ENCODE results near the gene PRSS12. TPM values are rescaled to one million over a fixed set of nuclear protein-coding genes. Genes with fewer than 3 reads are reported as not detected.
"Not testable (repeated sequence)": the region's sequence is repeated elsewhere in the genome, so short reads cannot be mapped to it uniquely, and the experiment has no call there.

The PRSS12 gene
- total and polyA plus RNA-seq, 7 experiments from 2014 or later, result 0.07 TPM; not detected in 6

GRCh38 chr4:118313098-118313497 is 39.7 kb downstream of the PRSS12 start:
- Mint-ChIP-seq H3K4me3 (no peak overlapping the region), H3K9me3 (no peaks in the 10 kb centered on the region), H3K27ac (no peak overlapping the region), H3K27me3 (peaks cover 0 to 18% (median 16%) of the 10 kb centered on the region in 5 donors), H3K4me1 (no peaks in the 10 kb centered on the region), H3K36me3 (no peaks in the 10 kb centered on the region)
- CTCF ChIA-PET, result no interaction called here
- H3K4me3 ChIP-seq (ENCODE audit: low read length), result no peak overlapping the region
- H3K27ac ChIP-seq (ENCODE audit: low read depth, low read length), result no peak overlapping the region
- POLR2A ChIA-PET, result no interaction called here
- no peaks in the 10 kb centered on the region for H3K36me3 ChIP-seq (ENCODE audit: control insufficient read depth in 2 of 3, insufficient read depth in 3 of 3, low read length in 3 of 3)
- ATAC-seq (no peak), DNase-seq (no peak)
- peaks cover 0 to 2% of the 10 kb centered on the region in 2 donors for H3K27me3 ChIP-seq (ENCODE audit: control insufficient read depth in 2 of 2, insufficient read depth in 2 of 2, low read length in 2 of 2)
- no peaks in the 10 kb centered on the region for H3K4me1 ChIP-seq (ENCODE audit: control insufficient read depth in 2 of 2, insufficient read depth in 2 of 2, low read length in 2 of 2)
- no peaks in the 10 kb centered on the region for H3K9me3 ChIP-seq (ENCODE audit: control insufficient read depth in 2 of 3, low read length in 3 of 3)
- intact Hi-C loops (cut with micrococcal nuclease), result no loop called here

DNA sequence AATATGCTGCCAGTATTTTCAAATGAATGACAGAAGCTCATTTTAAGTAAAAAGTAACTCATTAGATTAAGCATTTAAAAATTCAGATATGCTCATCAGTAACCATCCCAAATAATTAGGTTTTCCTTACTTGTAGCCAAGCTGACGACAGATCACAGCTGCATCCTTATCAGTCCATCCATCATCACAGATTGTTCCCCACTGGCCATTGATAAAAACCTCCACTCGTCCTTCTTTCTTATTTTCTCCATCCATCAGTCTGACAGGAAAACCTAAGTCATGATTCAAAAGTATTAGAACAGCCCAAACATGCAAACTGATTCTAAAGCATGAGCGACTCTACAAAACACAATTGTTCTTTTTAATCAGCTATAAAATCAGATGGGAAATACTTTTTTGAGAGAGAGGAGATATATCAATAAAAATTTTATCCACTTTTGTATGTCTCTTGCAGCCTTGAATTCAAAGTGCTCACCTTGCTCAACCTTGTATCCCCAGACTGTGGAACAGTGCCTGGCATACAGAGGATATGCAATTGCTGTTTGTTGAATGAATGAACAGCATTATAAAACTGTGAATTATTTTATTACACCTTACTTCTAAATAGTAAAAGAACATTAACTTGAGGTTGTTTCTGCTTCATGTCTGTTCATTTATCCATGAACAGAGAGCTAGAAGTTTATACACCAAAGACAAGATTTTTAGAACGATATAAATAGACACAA is 44.3 kb downstream of the PRSS12 start:
- Mint-ChIP-seq H3K4me1 (no peaks in the 10 kb centered on the region), H3K27me3 (peaks cover 0 to 44% (median 22%) of the 10 kb centered on the region in 5 donors), H3K27ac (no peak overlapping the region), H3K9me3 (no peaks in the 10 kb centered on the region), H3K4me3 (no peak overlapping the region), H3K36me3 (no peaks in the 10 kb centered on the region)
- intact Hi-C loops (cut with micrococcal nuclease), result no loop called here
- Histone ChIP-seq H3K27me3 (ENCODE audit: control insufficient read depth in 2 of 2, insufficient read depth in 2 of 2, low read length in 2 of 2) (peaks cover 0 to 2% of the 10 kb centered on the region in 2 donors), H3K36me3 (ENCODE audit: control insufficient read depth in 2 of 3, insufficient read depth in 3 of 3, low read length in 3 of 3) (no peaks in the 10 kb centered on the region), H3K9me3 (ENCODE audit: control insufficient read depth in 2 of 3, low read length in 3 of 3) (no peaks in the 10 kb centered on the region), H3K4me1 (ENCODE audit: control insufficient read depth in 2 of 2, insufficient read depth in 2 of 2, low read length in 2 of 2) (no peaks in the 10 kb centered on the region), H3K27ac (ENCODE audit: low read depth, low read length) (no peak overlapping the region), H3K4me3 (ENCODE audit: low read length) (no peak overlapping the region)
- CTCF ChIA-PET, result interaction anchor here (0.6 to 1.3 kb wide), 2 partner anchors 9 to 18 kb away, joined by 4 to 7 read pairs; no protein-coding TSS in a partner anchor
- DNase-seq (no peak), ATAC-seq (no peak)
- POLR2A ChIA-PET, result no interaction called here

DNA sequence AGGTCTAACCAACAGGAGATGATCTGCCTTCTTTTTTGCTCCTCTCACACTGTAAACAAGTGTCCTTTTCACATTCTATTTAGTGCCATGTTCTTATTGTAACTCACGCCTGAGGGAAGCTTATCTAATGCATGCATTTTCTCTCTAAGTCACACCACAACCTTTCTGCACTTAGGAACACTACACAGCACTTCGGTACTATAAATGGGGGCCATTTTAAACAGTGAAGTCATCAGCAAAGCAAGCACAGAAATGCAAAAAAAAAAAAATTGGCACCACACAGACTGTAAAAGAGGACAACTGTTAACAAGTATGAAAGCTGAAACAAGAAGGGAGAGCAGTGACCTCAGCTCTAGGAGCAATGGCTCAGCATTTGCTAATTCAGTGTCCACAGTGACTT is 45.2 kb downstream of the PRSS12 start:
- peaks cover 0 to 2% of the 10 kb centered on the region in 2 donors for H3K27me3 ChIP-seq (ENCODE audit: control insufficient read depth in 2 of 2, insufficient read depth in 2 of 2, low read length in 2 of 2)
- H3K9me3 ChIP-seq (ENCODE audit: control insufficient read depth in 2 of 3, low read length in 3 of 3), result no peaks in the 10 kb centered on the region
- H3K36me3 ChIP-seq (ENCODE audit: control insufficient read depth in 2 of 3, insufficient read depth in 3 of 3, low read length in 3 of 3), result no peaks in the 10 kb centered on the region
- DNase-seq (no peak), ATAC-seq (no peak)
- H3K36me3 Mint-ChIP-seq, result no peaks in the 10 kb centered on the region
- H3K27ac Mint-ChIP-seq, result no peak overlapping the region
- H3K4me3 ChIP-seq (ENCODE audit: low read length), result no peak overlapping the region
- intact Hi-C loops (cut with micrococcal nuclease), result no loop called here
- ChIA-PET CTCF (interaction anchor here (0.6 to 1.3 kb wide), 2 partner anchors 8 to 19 kb away, joined by 4 to 7 read pairs; no protein-coding TSS in a partner anchor), POLR2A (no interaction called here)
- no peak overlapping the region for H3K27ac ChIP-seq (ENCODE audit: low read depth, low read length)
- H3K27me3 Mint-ChIP-seq, result peaks cover 0 to 43% (median 25%) of the 10 kb centered on the region in 5 donors
- no peaks in the 10 kb centered on the region for H3K4me1 Mint-ChIP-seq
- H3K4me1 ChIP-seq (ENCODE audit: control insufficient read depth in 2 of 2, insufficient read depth in 2 of 2, low read length in 2 of 2), result no peaks in the 10 kb centered on the region
- no peak overlapping the region for H3K4me3 Mint-ChIP-seq
- no peaks in the 10 kb centered on the region for H3K9me3 Mint-ChIP-seq

DNA sequence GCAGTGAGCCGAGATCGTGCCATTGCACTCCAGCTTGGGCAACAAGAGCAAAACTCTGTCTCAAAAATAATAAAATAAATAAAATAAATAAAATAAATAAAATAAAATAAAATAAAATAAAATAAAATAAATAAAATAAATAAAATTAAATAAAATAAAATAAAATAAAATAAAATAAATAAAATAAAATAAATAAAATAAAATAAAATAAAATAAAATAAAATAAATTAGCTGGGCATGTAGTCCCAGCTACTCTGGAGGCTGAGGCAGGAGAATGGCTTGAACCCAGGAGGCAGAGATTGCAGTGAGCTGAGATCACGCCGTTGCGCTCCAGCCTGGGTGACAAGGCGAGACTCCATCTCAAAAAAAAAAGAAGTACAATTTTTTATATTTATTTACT is 53.2 kb downstream of the PRSS12 start:
- H3K36me3 ChIP-seq (ENCODE audit: control insufficient read depth in 2 of 3, insufficient read depth in 3 of 3, low read length in 3 of 3); H3K4me3 ChIP-seq (ENCODE audit: low read length); H3K4me1 ChIP-seq (ENCODE audit: control insufficient read depth in 2 of 2, insufficient read depth in 2 of 2, low read length in 2 of 2); H3K4me3 Mint-ChIP-seq; POLR2A ChIA-PET; H3K4me1 Mint-ChIP-seq; H3K36me3 Mint-ChIP-seq; H3K27me3 ChIP-seq (ENCODE audit: control insufficient read depth in 2 of 2, insufficient read depth in 2 of 2, low read length in 2 of 2); H3K9me3 Mint-ChIP-seq; intact Hi-C loops (cut with micrococcal nuclease); H3K27ac Mint-ChIP-seq; H3K9me3 ChIP-seq (ENCODE audit: control insufficient read depth in 2 of 3, low read length in 3 of 3); ATAC-seq; DNase-seq; H3K27ac ChIP-seq (ENCODE audit: low read depth, low read length): not testable (repeated sequence)
- CTCF ChIA-PET, result interaction anchor here (1.7 kb wide), 1 partner anchor 8 kb away, joined by 4 read pairs; no protein-coding TSS in a partner anchor
- H3K27me3 Mint-ChIP-seq, result peaks cover 0 to 12% (median 4%) of the 10 kb centered on the region in 5 donors

GRCh38 chr4:118296729-118297128 is 56.1 kb downstream of the PRSS12 start:
- DNase-seq (no peak), ATAC-seq (no peak)
- intact Hi-C loops (cut with micrococcal nuclease), result no loop called here
- ChIA-PET CTCF (no interaction called here), POLR2A (no interaction called here)
- Mint-ChIP-seq H3K4me3 (no peak overlapping the region), H3K27me3 (peaks cover 0 to 11% (median 0%) of the 10 kb centered on the region in 5 donors), H3K36me3 (peaks cover 0 to 3% (median 0%) of the 10 kb centered on the region in 5 donors), H3K9me3 (no peaks in the 10 kb centered on the region), H3K4me1 (no peaks in the 10 kb centered on the region), H3K27ac (no peak overlapping the region)
- H3K9me3 ChIP-seq (ENCODE audit: control insufficient read depth in 2 of 3, low read length in 3 of 3), result no peaks in the 10 kb centered on the region
- H3K27me3 ChIP-seq (ENCODE audit: control insufficient read depth in 2 of 2, insufficient read depth in 2 of 2, low read length in 2 of 2), result no peaks in the 10 kb centered on the region
- H3K4me3 ChIP-seq (ENCODE audit: low read length), result no peak overlapping the region
- H3K27ac ChIP-seq (ENCODE audit: low read depth, low read length), result no peak overlapping the region
- no peaks in the 10 kb centered on the region for H3K36me3 ChIP-seq (ENCODE audit: control insufficient read depth in 2 of 3, insufficient read depth in 3 of 3, low read length in 3 of 3)
- no peaks in the 10 kb centered on the region for H3K4me1 ChIP-seq (ENCODE audit: control insufficient read depth in 2 of 2, insufficient read depth in 2 of 2, low read length in 2 of 2)

DNA sequence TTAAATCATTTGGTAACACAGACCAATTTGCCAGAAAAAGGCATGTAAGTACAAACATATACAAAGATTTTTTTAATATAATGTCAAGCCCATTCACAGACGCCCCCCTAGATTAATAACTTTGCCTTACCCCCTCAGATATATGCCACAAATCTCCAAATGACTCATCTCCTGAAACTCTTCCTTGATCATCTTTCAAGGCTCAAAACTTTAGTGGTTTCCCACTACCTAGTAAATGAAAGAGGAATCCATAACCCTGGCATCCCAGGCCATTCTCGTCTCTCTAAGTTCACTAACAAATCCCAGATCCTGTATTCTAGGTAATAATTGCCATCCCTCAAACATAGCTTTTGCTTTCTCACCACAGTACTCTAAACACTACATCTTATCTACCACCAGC is 61.9 kb downstream of the PRSS12 start:
- H3K4me1 ChIP-seq (ENCODE audit: control insufficient read depth in 2 of 2, insufficient read depth in 2 of 2, low read length in 2 of 2), result no peaks in the 10 kb centered on the region
- H3K36me3 ChIP-seq (ENCODE audit: control insufficient read depth in 2 of 3, insufficient read depth in 3 of 3, low read length in 3 of 3), result no peaks in the 10 kb centered on the region
- Mint-ChIP-seq H3K36me3 (peaks cover 0 to 13% (median 0%) of the 10 kb centered on the region in 5 donors), H3K4me1 (no peaks in the 10 kb centered on the region), H3K27ac (no peak overlapping the region), H3K9me3 (no peaks in the 10 kb centered on the region), H3K4me3 (no peak overlapping the region), H3K27me3 (peaks cover 0 to 13% (median 0%) of the 10 kb centered on the region in 5 donors)
- no peaks in the 10 kb centered on the region for H3K27me3 ChIP-seq (ENCODE audit: control insufficient read depth in 2 of 2, insufficient read depth in 2 of 2, low read length in 2 of 2)
- H3K27ac ChIP-seq (ENCODE audit: low read depth, low read length), result no peak overlapping the region
- intact Hi-C loops (cut with micrococcal nuclease), result no loop called here
- ChIA-PET CTCF (no interaction called here), POLR2A (no interaction called here)
- H3K9me3 ChIP-seq (ENCODE audit: control insufficient read depth in 2 of 3, low read length in 3 of 3), result no peaks in the 10 kb centered on the region
- ATAC-seq, result no peak
- DNase-seq, result no peak
- H3K4me3 ChIP-seq (ENCODE audit: low read length), result no peak overlapping the region

- intact Hi-C loops (cut with micrococcal nuclease), result no loop called here
- H3K36me3 Mint-ChIP-seq, result peaks cover 0 to 13% (median 0%) of the 10 kb centered on the region in 5 donors
- no peak for DNase-seq
- Histone ChIP-seq H3K27ac (ENCODE audit: low read depth, low read length) (no peak overlapping the region), H3K4me1 (ENCODE audit: control insufficient read depth in 2 of 2, insufficient read depth in 2 of 2, low read length in 2 of 2) (no peaks in the 10 kb centered on the region), H3K9me3 (ENCODE audit: control insufficient read depth in 2 of 3, low read length in 3 of 3) (no peaks in the 10 kb centered on the region), H3K36me3 (ENCODE audit: control insufficient read depth in 2 of 3, insufficient read depth in 3 of 3, low read length in 3 of 3) (no peaks in the 10 kb centered on the region), H3K27me3 (ENCODE audit: control insufficient read depth in 2 of 2, insufficient read depth in 2 of 2, low read length in 2 of 2) (no peaks in the 10 kb centered on the region), H3K4me3 (ENCODE audit: low read length) (no peak overlapping the region)
- ATAC-seq, result no peak
- no peaks in the 10 kb centered on the region for H3K9me3 Mint-ChIP-seq
- H3K4me1 Mint-ChIP-seq, result peaks cover 0 to under 1% (median 0%) of the 10 kb centered on the region in 7 donors
- ChIA-PET POLR2A (no interaction called here), CTCF (no interaction called here)
- no peak overlapping the region for H3K4me3 Mint-ChIP-seq
- no peak overlapping the region for H3K27ac Mint-ChIP-seq
- H3K27me3 Mint-ChIP-seq, result peaks cover 0 to 13% (median 0%) of the 10 kb centered on the region in 5 donors
These were observed 63.0 kb downstream of the PRSS12 start for GRCh38 chr4:118289794-118290193.

All from naive thymus-derived CD4-positive, alpha-beta T cell (primary cell).